Measurements from ENCODE around the gene HCFC2.

GRCh38 chr12:104023710-104024109, 40.6 kb upstream of the HCFC2 start:
- TF ChIP-seq CTCF (conservative IDR thresholded peaks at IDR 0.05; ENCODE audit: low read length) = no peak
- no peak for TF ChIP-seq EZH2phosphoT487 (IDR thresholded peaks at IDR 0.05; ENCODE audit: borderline replicate concordance)

All from Loucy (cell line).